HG03280 (cell line): Measurements from ENCODE around the gene LRRC7.
"Not testable (repeated sequence)": the region's sequence is repeated elsewhere in the genome, so short reads cannot be mapped to it uniquely, and the experiment has no call there.

Experiments
- ATAC-seq: cut with Tn5 transposase; IDR thresholded peaks from one replicate; pipeline ENCODE4 v1.9.1; 2021; ENCODE audit warnings: mild to moderate bottlenecking, moderate library complexity; ENCODE audit not compliant: unreplicated experiment

LRRC7 gene

DNA sequence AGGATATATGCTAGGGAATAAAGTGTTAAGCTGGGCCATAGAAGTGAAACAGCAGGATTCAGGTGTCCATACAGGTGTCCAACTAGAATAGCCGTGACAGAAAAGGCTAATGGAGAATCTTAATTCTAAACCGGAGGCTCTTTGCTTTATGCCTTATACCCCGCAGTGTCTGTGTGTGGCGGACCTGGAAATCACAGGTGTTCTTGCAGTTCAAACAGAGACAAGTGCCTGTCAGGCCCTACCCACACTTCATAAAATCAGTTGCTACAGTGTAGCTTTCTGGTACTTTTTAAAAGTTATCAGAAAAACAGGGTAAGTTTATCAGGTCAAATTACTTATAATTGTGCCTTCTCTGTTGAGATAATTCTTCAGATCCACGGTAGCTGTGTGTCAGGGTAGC is 293.9 kb downstream of the LRRC7 start:
- no peak for ATAC-seq

DNA sequence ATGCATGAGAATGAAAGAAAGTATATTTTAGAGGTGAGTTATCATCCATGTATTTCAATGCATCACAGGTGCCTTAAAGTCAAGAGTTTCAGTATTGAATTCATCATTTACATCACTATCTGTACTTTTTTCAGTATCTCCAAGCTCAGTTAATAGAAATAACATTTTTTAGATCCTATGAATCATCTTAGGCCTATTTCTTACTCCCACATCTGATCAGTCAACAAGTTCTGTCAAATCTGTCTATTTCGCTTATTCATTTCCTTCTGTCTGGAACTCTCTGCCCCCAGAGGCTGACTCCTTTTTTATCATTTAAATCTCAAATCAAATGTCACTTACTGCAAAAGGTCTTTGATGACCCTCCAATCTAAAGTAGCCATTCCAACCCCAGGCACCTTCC is 295.2 kb downstream of the LRRC7 start:
- no peak for ATAC-seq

DNA sequence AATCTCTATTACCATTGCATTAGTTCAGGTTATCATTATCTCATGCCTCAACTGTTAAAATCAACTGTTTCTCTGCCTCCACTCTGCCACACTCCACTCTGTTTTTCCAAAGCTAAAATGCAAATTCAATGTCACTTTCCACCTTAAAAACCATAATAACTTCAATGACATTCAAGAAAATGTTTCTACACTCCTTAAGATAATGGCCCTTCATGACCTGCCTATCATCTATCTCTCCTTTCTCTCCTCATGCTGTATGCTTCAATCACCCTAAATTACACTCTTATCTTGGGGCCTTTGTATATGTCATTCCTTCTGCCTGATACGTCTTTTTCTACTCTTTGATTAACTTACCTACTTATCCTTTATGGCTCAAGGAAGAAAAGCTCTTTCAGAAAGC is 296.0 kb downstream of the LRRC7 start:
- ATAC-seq, result no peak

GRCh38 chr1:69871412-69871811 is 303.7 kb downstream of the LRRC7 start:
- ATAC-seq, result no peak

DNA sequence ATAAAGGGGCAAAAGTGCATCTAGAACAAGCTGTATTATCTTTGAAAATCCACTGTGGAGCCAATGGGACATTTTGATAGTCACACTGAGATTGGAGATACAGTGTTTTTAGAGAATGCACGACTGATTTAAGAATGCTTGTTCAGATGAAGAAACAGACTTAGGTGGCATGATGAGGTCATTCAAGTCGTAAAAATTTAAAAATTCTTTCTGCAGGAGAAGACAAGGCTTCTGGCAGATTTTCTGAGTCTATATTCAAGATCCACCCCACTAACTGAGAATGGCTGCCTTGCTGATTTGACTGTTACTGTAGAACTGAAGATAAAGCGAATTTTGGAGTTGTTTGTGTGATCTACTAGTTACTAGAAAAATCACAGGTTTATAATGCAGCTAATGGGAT is 310.6 kb downstream of the LRRC7 start:
- ATAC-seq, result no peak

DNA sequence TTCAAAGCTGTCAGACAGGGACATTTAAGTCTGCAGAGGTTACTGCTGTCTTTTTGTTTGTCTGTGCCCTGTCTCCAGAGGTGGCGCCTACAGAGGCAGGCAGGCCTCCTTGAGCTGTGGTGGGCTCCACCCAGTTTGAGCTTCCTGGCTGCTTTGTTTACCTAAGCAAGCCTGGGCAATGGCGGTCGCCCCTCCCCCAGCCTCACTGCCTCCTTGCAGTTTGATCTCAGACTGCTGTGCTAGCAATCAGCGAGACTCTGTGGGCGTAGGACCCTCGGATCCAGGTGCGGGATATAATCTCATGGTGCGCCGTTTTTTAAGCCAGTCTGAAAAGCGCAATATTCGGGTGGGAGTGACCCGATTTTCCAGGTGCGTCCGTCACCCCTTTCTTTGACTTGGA is 320.3 kb downstream of the LRRC7 start:
- not testable (repeated sequence) for ATAC-seq

DNA sequence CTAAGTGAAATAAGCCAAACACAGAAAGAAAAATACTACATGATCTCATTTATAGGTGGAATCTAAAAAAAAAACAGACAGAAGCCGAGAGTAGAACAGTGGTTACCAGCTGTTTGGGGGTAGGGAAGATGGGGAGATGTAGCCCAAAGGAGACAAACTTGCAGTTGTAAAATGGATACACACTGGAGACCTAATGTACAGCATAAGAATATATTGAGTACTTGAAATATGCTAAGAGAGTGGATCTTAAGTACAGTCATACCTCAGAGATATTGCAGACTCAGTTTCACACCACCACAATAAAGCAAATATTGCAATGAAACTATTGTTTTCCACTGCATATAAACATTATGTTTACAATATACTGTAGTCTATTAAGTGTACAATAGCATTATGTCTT is 320.9 kb downstream of the LRRC7 start:
- ATAC-seq, result no peak

DNA sequence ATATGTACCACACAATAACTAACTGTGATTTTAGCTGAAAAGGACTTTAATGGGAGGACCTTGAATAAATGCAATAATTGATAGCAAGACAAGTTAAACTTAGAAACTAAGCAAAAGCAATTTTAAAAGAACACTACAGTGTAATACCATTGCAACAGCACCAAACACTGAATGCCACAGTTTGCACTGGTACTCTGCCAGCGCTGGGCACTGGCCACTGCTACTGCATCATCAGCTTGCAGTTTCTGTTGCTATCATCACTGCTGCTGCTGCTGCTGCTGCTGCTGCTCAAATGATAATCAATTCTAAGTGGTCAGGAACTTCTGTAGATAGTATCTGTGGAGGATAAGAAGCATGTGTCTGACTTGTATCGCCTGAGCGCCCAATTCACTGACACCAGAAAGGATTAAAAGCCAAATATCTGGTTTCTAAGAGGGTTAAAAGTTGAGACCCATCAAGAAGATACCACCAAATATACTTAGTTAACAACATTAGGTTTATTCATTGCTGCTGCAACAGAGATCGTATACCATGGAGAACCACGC is 330.8 kb downstream of the LRRC7 start:
- no peak for ATAC-seq

DNA sequence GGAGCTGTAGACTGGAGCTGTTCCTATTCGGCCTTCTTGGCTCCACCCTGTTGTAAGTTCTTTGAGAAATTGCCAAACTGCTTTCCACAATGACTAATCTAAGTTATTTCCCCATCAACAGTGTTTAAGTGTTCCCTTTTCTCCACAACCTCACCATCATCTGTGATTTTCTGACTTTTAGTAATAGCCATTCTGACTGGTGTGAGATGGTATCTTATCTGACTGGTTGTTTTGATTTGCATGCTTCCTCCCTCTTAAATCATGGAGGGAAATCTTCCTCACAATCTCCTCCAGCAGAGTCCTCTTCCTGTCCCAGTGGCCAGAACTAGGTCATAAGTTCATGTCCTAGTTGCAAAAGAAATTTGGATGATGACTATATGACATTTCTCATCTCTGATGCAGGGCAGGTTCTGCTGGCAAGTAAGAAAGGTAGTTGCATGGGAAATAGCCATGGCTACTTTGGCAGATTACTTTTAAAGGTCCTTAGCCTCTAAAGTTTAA is 343.6 kb downstream of the LRRC7 start:
- ATAC-seq, result no peak

DNA sequence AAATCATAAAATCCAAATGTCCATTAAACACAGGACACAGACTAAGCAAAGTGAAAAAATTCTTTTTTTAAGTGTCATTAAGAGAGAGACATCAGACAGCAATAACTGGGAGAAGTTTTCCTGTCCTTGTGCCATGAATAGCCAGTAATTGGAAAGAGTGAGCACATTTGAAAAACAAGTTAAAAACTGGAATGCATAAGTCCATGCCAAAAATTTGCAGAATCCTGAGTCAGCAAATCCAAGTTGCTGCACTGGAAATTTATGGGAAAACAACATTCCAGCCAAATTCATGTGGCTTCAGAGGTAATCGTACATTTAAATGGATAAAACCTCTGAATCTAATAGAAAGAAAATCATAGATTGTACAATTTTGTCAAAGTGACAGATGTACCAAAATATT is 346.3 kb downstream of the LRRC7 start:
- ATAC-seq, result no peak

- ATAC-seq, result no peak
These were observed 347.4 kb downstream of the LRRC7 start for GRCh38 chr1:69914976-69915765.

DNA sequence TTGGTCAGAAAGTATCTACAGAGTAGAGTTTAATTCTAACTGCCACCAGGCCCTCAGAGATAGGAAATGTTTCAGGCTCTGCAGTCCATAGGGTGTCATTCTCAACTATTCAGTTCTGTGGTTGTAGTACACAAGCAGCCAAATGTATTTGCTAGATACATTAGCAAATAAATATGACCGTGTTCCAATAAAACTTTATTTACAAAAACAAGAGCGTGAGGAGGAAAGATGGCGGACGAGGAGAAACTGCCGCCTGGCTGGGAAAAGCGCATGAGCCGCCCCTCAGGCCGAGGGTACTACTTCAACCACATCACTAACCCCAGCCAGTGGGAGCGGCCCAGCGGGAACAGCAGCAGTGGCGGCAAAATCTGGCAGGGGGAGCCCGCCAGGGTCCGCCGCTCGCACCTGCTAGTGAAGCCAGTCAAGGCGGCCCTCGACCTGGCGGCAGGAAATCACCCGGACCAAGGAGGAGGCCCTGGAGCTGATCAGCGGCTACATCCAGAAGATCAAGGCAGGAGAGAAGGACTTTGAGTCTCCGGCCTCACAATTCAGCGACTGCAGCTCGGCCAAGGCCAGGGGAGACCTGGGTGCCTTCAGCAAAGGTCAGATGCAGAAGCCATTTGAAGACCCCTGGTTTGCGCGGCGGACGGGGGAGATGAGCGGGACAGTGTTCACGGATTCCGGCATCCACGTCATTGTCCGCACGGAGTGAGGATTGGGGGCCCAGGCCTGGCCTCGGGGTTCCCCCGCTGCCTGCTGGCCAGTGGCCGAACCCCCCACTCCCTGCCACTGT is 351.6 kb downstream of the LRRC7 start:
- ATAC-seq, result no peak

GRCh38 chr1:69919922-69920273 is 352.2 kb downstream of the LRRC7 start:
- no peak for ATAC-seq

DNA sequence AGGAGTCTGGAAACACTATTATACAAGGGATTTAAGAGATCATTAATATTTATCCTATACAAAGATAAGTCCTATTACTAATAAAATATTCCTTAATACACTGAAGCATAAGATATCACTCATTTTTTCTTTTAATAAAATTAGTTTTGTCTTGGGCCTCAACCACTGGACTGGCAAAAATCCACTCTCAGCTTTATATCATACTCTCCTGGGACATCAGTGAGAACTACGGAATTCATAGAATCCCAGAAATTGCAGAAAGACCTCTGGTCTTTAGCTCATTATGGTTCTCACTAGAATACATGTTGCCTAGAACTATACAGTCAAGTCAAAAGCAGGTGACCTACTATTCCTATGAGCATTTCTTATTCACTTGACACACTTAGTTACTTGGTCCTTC is 352.7 kb downstream of the LRRC7 start:
- no peak for ATAC-seq

DNA sequence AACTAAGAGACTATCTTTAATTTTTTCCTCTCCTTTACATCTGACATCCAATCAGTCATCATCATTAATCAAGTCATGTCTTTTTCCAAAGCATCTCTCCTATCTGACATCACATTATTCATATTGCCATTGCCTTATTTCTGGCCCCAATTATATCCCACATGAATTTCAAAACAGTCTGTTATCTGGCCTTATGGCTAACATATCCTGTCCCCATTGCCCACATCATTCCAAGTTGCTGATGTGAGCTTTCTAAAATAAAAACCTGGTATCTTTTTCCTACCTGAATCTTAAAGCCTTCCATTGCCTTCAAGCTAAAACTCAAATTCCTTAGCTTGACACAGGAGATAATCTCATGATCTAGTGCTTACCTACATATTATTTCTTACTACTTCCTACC is 353.8 kb downstream of the LRRC7 start:
- no peak for ATAC-seq

- ATAC-seq, result not testable (repeated sequence)
These were observed 360.5 kb downstream of the LRRC7 start for GRCh38 chr1:69928234-69928633.

GRCh38 chr1:69929308-69930057 is 361.8 kb downstream of the LRRC7 start:
- no peak for ATAC-seq

GRCh38 chr1:69930396-69930795 is 362.7 kb downstream of the LRRC7 start:
- ATAC-seq, result no peak

DNA sequence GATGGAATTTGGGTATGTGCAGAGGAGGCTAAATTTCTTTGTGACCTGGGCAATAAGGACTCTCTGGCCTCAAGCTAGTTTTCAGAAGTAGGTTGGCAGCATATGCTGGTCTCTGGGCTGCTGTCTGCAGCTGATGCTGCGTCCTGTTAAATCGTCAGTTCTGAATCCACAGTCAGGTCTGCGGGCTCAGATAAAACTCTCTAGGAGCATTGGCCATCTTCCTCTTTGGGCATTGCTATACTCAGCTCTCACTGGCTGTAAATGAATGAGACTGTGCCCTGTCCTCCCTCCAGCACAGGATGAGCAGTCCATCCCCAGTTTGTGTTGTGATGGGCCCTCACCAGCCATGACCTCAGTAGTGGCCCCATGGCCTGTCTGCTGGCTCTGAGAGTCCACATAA is 365.0 kb downstream of the LRRC7 start:
- no peak for ATAC-seq

GRCh38 chr1:69940231-69940630 is 372.5 kb downstream of the LRRC7 start:
- no peak for ATAC-seq

GRCh38 chr1:69940816-69941215 is 373.1 kb downstream of the LRRC7 start:
- ATAC-seq, result no peak
